ENCODE data around the gene NCF1. TPM values are rescaled to one million over a fixed set of nuclear protein-coding genes. Genes with fewer than 3 reads are reported as not detected.
A peak's percentile ranks its signal among the peaks of the same experiment; 100 is the strongest.
"Not testable (repeated sequence)": the region's sequence is repeated elsewhere in the genome, so short reads cannot be mapped to it uniquely, and the experiment has no call there.

The NCF1 gene
- total RNA-seq, 2 experiments from 2014 or later = 2.4 to 2.6 TPM

DNA sequence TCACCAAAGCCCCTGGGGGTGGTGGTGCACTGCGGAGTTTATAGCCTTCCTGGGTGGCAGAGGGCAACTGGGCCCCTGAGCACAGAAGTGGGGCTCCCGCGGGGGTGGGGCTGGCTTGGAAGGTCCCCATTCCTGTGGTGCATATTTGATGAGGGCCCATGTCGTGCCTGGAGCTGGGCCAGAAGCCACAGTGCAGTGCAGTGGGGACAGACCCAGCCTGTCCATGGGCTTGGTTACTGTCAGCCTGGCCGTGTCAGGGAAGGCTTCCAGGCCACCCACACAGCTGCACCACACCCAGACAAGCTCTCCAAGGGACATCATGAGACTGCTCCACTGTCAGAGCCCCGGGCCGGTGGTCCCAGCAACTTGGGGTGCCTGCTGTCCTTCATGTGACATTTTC, 7.3 kb upstream of the NCF1 start:
- H3K27me3 Mint-ChIP-seq; POLR2A ChIA-PET; H3K9me3 Mint-ChIP-seq; H3K27ac Mint-ChIP-seq; DNase-seq; H3K36me3 Mint-ChIP-seq (ENCODE audit: low read depth); CTCF ChIA-PET; H3K4me3 Mint-ChIP-seq; H3K4me1 Mint-ChIP-seq: not testable (repeated sequence)

DNA sequence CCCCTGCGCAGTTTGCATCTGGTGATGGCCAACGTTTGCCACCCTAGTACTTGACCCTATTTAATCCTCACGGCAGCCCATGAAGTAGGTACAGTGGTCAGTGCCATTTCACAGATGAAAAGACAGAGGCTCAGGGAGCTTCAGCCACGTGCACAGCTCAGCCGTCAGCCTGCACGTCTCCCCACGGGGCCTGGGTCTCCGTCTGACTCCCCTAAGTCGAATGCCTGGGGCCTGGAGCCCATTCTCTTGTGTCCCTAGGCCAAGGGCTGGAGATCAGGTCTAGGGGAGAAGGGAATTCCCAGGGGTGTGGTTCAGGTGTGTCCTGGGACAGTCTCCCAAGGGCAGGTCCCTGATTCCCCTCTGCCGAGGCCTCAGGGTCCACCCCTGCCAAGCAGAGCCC, 6.8 kb upstream of the NCF1 start:
- H3K27me3 Mint-ChIP-seq; H3K9me3 Mint-ChIP-seq; POLR2A ChIA-PET; DNase-seq; CTCF ChIA-PET; H3K27ac Mint-ChIP-seq; H3K36me3 Mint-ChIP-seq (ENCODE audit: low read depth); H3K4me1 Mint-ChIP-seq; H3K4me3 Mint-ChIP-seq: not testable (repeated sequence)

DNA sequence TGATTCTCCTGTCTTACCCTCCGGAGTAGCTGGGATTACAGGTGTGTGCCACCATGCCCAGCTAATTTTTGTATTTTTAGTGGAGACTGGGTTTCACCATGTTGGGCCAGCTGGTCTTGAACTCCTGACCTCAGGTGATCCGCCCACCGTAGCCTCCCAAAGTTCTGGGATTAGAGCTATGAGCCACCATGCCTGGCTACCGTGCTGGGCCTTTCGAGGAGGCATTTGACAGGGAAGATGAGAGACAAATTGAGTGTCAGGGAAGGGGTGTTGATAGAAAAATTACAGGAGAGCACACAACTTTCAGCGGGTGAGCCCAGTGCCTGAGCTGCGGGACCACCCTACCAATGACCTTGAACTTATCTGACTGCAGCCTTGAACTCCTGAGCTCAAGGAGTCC, 3.7 kb upstream of the NCF1 start:
- CTCF ChIA-PET; H3K27me3 Mint-ChIP-seq; H3K4me3 Mint-ChIP-seq; H3K27ac Mint-ChIP-seq; DNase-seq; H3K9me3 Mint-ChIP-seq; H3K36me3 Mint-ChIP-seq (ENCODE audit: low read depth); H3K4me1 Mint-ChIP-seq; POLR2A ChIA-PET: not testable (repeated sequence)

DNA sequence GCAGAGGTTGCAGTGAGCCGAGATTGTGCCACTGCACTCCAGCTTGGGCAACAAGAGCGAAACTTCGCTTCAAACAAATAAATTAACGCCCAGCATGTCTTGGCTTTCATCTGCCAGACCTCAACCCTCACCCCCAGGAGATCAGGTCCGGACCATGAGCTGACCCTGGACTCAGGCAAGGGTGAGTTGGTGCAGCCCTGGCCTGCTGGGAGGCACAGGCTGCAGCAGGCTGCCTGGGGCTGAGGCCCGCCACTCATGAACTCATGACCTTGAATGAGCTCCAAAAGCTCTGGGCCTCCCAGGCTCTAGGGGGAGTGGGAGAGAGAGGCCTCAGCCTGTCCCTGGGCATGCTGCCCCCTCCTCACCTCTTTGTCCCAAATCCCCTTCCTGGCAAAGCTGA, 1.7 kb upstream of the NCF1 start:
- H3K27ac Mint-ChIP-seq; H3K4me1 Mint-ChIP-seq; POLR2A ChIA-PET; H3K4me3 Mint-ChIP-seq; H3K9me3 Mint-ChIP-seq; CTCF ChIA-PET; H3K27me3 Mint-ChIP-seq; DNase-seq; H3K36me3 Mint-ChIP-seq (ENCODE audit: low read depth): not testable (repeated sequence)

DNA sequence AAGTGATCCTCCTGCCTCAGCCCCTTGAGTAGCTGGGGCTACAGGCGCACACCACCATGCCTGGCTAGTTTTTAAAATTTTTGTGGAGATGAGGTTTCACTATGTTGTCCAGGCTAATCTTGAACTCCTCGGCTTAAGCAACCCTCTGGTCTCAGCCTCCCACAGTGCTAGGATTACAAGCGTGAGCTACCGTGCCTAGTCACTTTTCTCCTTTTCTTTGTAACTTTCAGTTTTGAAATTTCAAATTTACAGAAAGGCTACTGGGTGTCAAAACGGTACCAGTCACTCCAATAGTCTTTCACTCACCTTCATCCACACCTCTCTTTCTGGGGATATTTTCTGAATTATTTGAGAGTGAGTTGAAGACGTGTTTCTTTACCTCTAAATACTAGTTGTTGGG, 1.3 kb downstream of the NCF1 start:
- CTCF ChIA-PET; DNase-seq; POLR2A ChIA-PET; H3K9me3 Mint-ChIP-seq; H3K4me1 Mint-ChIP-seq; H3K36me3 Mint-ChIP-seq (ENCODE audit: low read depth); H3K4me3 Mint-ChIP-seq; H3K27me3 Mint-ChIP-seq; H3K27ac Mint-ChIP-seq: not testable (repeated sequence)

DNA sequence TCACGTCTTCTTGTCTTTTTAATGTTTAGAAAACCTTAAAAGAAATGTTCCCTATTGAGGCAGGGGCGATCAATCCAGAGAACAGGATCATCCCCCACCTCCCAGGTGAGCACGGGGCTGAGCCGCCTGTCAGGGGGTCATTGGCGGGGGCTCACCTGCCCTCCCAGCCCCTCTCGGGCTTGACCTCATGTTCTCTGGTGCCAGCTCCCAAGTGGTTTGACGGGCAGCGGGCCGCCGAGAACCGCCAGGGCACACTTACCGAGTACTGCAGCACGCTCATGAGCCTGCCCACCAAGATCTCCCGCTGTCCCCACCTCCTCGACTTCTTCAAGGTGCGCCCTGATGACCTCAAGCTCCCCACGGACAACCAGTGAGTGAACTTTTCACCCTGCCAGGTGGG, 5.2 kb downstream of the NCF1 start:
- DNase-seq; H3K4me1 Mint-ChIP-seq; H3K36me3 Mint-ChIP-seq (ENCODE audit: low read depth); H3K27ac Mint-ChIP-seq; POLR2A ChIA-PET; H3K27me3 Mint-ChIP-seq; H3K9me3 Mint-ChIP-seq; H3K4me3 Mint-ChIP-seq; CTCF ChIA-PET: not testable (repeated sequence)

DNA sequence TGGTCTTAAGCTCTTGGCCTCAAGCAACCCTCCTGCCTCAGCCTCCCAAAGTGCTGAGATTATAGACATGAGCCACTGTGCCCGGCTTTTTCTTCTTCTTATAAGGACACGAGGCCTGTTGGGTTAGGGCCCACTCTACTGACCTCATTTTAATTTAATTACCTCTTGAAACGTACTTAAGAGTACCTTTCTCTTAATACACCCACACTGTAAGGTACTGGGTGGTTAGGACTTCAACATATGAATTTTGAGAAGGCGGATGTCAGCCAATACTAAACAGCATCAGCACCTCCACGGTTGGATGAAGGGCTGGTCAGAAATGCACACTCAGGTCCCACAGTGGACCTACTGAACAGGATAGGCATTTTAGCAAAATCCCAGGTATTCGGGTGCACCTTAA, 7.9 kb downstream of the NCF1 start:
- H3K36me3 Mint-ChIP-seq (ENCODE audit: low read depth); H3K4me3 Mint-ChIP-seq; CTCF ChIA-PET; POLR2A ChIA-PET; H3K27me3 Mint-ChIP-seq; H3K27ac Mint-ChIP-seq; H3K4me1 Mint-ChIP-seq; H3K9me3 Mint-ChIP-seq; DNase-seq: not testable (repeated sequence)

DNA sequence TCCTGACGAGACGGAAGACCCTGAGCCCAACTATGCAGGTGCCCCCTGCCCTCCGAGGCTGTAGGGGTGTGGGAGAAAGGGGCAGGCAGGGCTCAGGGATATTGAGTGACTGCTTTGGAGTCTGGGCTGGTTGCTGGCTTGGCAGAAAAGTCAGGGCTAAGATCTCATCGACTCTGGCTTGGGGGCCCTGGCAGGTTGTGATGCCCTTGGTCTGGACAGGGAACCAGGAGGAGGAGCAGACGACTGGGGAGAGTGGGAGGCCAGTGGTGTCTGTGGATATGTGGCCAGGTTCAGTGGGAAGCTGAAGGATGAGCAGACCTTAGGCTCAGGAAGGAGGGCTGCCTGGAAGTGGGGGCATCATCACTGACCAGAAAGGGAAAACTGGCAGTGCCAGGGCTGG, 9.8 kb downstream of the NCF1 start:
- DNase-seq; H3K36me3 Mint-ChIP-seq (ENCODE audit: low read depth); H3K4me1 Mint-ChIP-seq; CTCF ChIA-PET; POLR2A ChIA-PET; H3K27me3 Mint-ChIP-seq; H3K9me3 Mint-ChIP-seq; H3K27ac Mint-ChIP-seq; H3K4me3 Mint-ChIP-seq: not testable (repeated sequence)

DNA sequence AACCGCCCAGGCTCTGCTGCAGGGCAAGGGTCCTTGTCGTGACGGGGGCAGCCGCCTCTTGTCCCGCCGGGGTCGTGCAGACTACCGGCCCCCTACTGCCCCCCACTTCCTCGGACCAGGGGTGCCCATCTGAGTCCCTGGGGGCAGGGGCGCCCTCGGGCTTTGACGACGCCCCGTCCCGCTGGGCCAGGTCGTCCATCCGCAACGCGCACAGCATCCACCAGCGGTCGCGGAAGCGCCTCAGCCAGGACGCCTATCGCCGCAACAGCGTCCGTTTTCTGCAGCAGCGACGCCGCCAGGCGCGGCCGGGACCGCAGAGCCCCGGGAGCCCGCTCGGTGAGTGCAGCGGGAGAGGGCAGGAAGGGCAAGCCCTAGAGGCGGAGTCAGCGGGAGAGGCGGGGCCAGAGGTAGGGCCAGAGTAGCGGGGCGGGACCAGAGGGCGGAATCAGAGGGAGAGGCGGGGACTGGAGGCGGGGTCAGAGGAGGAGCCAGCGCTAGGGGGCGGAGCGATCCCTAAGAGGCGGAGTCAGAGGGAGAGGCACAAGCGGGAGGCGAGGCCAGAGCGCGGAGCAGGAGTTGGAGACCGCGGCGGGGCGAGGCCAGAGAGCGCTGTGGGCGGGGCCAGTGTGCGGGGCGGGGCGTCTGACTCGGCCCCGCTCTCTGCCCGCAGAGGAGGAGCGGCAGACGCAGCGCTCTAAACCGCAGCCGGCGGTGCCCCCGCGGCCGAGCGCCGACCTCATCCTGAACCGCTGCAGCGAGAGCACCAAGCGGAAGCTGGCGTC, 14.7 kb downstream of the NCF1 start:
- peak; percentile 93 for DNase-seq
- peak overlapping the region; percentile 19 for H3K27ac Mint-ChIP-seq
- H3K4me3 Mint-ChIP-seq = peak overlapping the region; percentile 51
- POLR2A ChIA-PET; CTCF ChIA-PET; H3K9me3 Mint-ChIP-seq; H3K4me1 Mint-ChIP-seq; H3K36me3 Mint-ChIP-seq (ENCODE audit: low read depth); H3K27me3 Mint-ChIP-seq: not testable (repeated sequence)

DNA sequence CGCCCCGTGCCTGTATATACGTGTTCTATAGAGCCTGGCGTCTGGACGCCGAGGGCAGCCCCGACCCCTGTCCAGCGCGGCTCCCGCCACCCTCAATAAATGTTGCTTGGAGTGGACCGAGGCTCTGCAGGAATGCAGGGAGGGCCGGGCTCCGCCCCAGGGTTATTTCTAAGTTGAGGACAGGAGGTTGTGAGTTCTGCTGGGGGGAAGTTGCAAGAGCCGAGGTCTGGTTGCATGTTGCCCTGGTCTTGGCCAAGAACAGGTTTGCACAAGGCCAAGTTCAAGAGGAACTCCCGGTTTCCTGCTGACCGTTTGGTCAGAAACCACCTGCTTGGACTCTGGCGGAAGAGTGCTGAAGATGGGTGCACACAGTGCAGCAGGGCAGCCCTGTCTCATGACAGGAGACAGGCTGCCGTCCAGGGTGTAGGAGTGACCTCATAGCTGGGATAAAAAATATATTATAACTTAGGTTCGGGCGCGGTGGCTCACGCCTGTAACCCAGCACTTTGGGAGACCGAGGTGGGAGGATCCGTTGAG, 15.5 kb downstream of the NCF1 start:
- H3K4me3 Mint-ChIP-seq; H3K4me1 Mint-ChIP-seq; CTCF ChIA-PET; POLR2A ChIA-PET; H3K27ac Mint-ChIP-seq; H3K36me3 Mint-ChIP-seq (ENCODE audit: low read depth); H3K27me3 Mint-ChIP-seq; DNase-seq; H3K9me3 Mint-ChIP-seq: not testable (repeated sequence)

DNA sequence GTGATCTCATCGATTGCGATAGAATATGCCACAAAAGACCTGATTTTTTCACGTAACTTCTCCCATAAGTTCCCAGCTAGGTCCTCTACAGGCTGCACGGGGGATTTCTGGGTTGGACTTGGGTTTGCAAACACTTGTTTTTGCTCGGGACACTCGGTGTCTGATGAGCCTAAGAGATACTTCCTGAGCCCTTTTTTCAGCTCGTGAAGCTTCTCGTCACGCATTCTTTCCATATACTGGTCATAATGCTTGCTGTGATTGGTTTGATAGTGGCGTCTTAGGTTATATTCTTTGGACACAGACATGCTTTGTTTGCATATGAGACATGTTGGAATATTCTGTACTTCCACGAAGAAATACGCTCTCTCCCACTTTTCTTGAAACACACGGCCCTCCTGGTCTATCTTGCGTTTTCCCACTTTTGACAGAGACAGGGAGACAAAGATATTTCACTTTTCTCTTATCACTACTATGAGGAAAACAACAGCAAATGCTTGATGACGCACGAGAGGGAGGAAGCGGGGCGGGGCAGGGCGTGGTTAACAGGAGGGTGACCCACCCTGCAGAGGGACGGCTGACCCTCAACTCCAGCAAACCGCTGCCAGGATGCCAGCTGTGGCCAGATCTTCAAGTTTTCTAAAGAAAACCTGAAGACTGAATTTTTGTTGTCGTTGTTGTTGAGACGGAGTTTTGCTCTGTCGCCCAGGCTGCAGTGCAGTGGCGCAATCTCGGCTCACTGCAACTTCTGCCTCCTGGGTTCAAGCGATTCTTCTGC, 24.2 kb downstream of the NCF1 start:
- not testable (repeated sequence) for H3K9me3 Mint-ChIP-seq

DNA sequence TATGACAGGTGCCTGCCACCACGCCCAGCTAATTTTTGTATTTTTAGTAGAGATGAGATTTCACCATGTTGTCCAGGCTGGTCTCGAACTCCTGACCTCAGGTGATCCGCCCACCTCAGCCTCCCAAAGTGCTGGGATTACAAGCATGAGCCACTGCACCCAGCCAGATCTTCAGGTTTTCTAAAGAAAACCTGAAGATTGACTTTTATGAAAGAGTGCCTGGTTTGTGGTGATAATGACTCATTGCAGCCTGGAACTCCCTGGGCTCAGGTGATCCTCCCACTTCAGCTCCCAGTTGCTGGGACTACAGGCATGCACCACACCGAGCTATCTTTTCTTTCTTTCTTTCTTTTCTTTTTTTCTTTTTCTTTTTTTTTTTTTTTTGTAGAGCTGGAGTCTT, 24.8 kb downstream of the NCF1 start:
- H3K27ac Mint-ChIP-seq; H3K36me3 Mint-ChIP-seq (ENCODE audit: low read depth); POLR2A ChIA-PET; H3K4me1 Mint-ChIP-seq; H3K27me3 Mint-ChIP-seq; H3K4me3 Mint-ChIP-seq; CTCF ChIA-PET; H3K9me3 Mint-ChIP-seq; DNase-seq: not testable (repeated sequence)

More for the DNA sequence above, 24.2 kb downstream of the NCF1 start:
- H3K27me3 Mint-ChIP-seq; POLR2A ChIA-PET; CTCF ChIA-PET; H3K36me3 Mint-ChIP-seq (ENCODE audit: low read depth); H3K27ac Mint-ChIP-seq; DNase-seq; H3K4me1 Mint-ChIP-seq; H3K4me3 Mint-ChIP-seq: not testable (repeated sequence)

DNA sequence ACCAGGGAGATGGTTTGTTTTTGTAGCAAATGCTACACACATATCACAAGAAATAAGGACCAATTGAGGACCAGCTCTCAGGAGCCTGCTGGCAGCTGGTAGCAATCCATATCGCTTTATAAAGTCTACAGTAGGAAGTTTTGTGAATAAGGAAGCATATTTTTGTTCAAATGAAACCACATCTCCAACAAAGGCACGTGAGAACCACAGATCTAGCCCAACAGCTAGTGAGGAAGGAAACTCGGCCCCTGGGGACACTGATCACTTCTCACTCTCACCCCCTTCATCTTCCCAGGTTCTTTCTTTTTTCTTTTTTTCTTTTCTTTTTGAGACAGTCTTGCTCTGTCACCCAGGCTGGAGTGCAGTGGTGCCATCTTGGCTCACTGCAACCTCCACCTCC, 42.1 kb downstream of the NCF1 start:
- H3K9me3 Mint-ChIP-seq; H3K27me3 Mint-ChIP-seq; H3K4me3 Mint-ChIP-seq; H3K4me1 Mint-ChIP-seq; H3K27ac Mint-ChIP-seq; DNase-seq; H3K36me3 Mint-ChIP-seq (ENCODE audit: low read depth); POLR2A ChIA-PET: not testable (repeated sequence)
- CTCF ChIA-PET = interaction anchor here (0.6 kb wide), 1 partner anchor 191 kb away, joined by 4 read pairs; no protein-coding TSS in a partner anchor
